Measurements from ENCODE around the gene PARM1.

GRCh38 chr4:75056277-75056676 is 123.4 kb downstream of the PARM1 start:
- TF ChIP-seq CTCF (IDR thresholded peaks at IDR 0.05) (no peak), POLR2A (IDR thresholded peaks at IDR 0.05; ENCODE audit: low read depth) (no peak), POLR2AphosphoS5 (IDR thresholded peaks at IDR 0.05) (no peak)

Measured in esophagus muscularis mucosa (tissue), 3 donors.